GM20000 (cell line): ENCODE measurements around the gene RNF181.
"Not testable (repeated sequence)": the region's sequence is repeated elsewhere in the genome, so short reads cannot be mapped to it uniquely, and the experiment has no call there.

Source experiments
- DNase-seq: peaks from one replicate; pipeline ENCODE4 v3.0.0; 2012; ENCODE audit warnings: low spot score
- CTCF ChIP-seq: IDR thresholded peaks from 2 replicates; pipeline ENCODE4 v1.5.1; 2012; ENCODE audit warnings: mild to moderate bottlenecking, control low read depth; ENCODE audit errors: extremely low read depth, missing control alignments

The RNF181 gene

GRCh38 chr2:85589982-85590791, 5.4 kb upstream of the RNF181 start:
- no peak for DNase-seq
- no peak for TF ChIP-seq CTCF

DNA sequence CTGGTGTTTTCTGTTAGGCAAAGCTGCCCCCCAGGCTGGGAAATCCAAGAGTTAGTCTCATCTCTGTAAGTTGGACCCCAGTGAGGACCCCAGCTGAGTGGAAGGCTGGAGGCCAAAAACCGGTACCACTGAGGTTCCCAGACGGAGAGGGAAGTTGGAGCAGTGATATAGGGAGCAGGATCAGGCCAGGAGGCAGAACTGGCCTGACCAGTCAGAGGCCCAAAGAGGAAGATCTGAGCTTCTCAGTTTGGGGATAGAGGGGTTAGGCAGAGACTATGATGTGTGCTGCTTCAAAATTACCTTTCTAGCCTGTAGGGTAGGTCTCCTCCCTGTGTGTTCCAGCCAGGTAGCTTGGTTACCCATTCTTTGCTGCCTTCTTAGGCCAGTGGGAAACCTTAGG, 4.6 kb upstream of the RNF181 start:
- TF ChIP-seq CTCF, result no peak
- DNase-seq, result no peak

- DNase-seq, result no peak
- no peak for TF ChIP-seq CTCF
Measured at GRCh38 chr2:85591563-85591962, 4.0 kb upstream of the RNF181 start.

GRCh38 chr2:85592299-85592698, 3.2 kb upstream of the RNF181 start:
- not testable (repeated sequence) for DNase-seq

GRCh38 chr2:85593023-85593422, 2.5 kb upstream of the RNF181 start:
- no peak for TF ChIP-seq CTCF

DNA sequence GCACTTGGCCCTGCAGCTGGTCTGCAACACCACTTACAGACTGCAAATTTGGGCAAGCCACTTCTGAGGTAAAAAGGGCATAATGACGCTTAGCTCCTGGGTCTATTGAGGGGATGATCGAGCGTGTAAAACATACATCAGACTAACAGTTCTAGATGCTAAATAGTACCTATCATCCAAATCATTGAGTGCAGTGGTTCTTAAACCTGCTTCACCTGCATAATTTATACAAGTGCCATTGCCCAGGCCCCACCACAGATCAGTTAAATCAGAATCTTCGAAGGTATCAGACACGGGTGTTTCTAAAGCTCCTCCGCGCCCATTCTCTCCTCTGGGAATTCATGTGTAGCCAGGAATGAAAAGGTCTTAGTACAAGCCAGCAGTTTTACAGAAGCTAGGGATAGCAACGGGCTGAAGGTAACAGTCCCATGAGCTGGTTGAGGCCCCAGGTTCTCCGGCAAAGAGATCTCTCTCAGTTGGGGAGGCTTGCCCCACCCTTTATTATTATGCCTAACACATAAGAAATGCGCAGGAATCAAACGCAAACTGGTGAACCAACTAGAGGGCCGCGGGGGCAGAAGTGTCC, 737 bp upstream of the RNF181 start:
- DNase-seq, result no peak
- TF ChIP-seq CTCF, result no peak

More at GRCh38 chr2:85593023-85593422, 2.5 kb upstream of the RNF181 start:
- DNase-seq, result no peak

DNA sequence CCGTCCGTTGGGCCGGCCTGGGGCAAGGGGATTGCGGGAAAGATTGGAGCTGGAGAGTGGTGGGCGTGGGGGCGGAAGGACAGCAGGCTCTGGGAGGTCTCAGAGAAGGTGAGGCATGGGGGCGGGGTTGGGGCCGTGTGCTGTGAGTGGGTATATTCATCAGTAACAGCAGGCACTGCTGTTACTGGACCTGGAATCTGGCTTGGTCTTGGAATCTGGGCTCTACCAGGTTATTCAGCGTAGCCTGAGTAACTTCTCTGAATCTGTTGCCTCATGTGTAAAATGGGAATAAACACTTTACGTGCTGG, 435 bp downstream of the RNF181 start:
- TF ChIP-seq CTCF, result no peak
- DNase-seq, result no peak
